ENCODE data around the gene SFXN3.

GRCh38 chr10:101076630-101077029, 45.6 kb downstream of the SFXN3 start:
- no peak for TF ChIP-seq CTCF (IDR thresholded peaks at IDR 0.05; ENCODE audit: borderline replicate concordance, extremely low read depth, low read length, poor library complexity, severe bottlenecking)
- TF ChIP-seq EZH2 (IDR thresholded peaks at IDR 0.05; ENCODE audit: borderline replicate concordance, low read depth, low read length, severe bottlenecking) = no peak

Measured in DND-41 (cell line).